GM18867 (cell line): ENCODE results near the gene ERP29.
"Not testable (repeated sequence)": the region's sequence is repeated elsewhere in the genome, so short reads cannot be mapped to it uniquely, and the experiment has no call there.

Experiments used
- ATAC-seq: cut with Tn5 transposase; IDR thresholded peaks from one replicate; pipeline ENCODE4 v1.9.1; 2021; ENCODE audit warnings: mild to moderate bottlenecking, moderate library complexity; ENCODE audit not compliant: unreplicated experiment

The ERP29 gene

GRCh38 chr12:112012775-112013600 lies at the start of gene ERP29, which contains the start of gene TMEM116:
Gene ERP29 (plus strand): TSS chr12:112013426. CDS start chr12:112013466, 40 bp downstream.
Gene TMEM116 (minus strand): TSS chr12:112013165. CDS start chr12:112005270, 7,895 bp downstream.
- ATAC-seq, result peak; percentile 71

- no peak for ATAC-seq
Observed at GRCh38 chr12:111964935-111965334, 48.3 kb upstream of the ERP29 start.

DNA sequence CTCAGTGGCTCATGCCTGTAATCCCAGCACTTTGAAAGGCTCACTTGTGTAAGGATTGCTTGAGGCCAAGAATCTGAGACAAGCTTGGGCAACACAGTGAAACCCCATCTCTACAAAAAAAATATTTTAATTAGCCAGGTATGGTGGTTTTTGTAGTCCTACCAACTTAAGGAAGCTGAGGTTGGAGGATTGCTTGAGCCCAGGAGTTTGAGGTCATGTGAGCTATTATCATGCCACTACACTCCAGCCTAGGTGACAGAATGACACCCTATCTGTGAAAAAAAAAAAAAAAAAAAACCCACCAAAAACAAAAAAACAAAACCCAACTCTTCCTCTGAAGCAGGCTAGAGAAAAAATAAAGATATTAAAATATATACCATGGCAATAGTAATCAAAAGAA lies 41.4 kb upstream of the ERP29 start:
- ATAC-seq, result no peak

- no peak for ATAC-seq
Observed at GRCh38 chr12:111975161-111975931, 37.9 kb upstream of the ERP29 start.

DNA sequence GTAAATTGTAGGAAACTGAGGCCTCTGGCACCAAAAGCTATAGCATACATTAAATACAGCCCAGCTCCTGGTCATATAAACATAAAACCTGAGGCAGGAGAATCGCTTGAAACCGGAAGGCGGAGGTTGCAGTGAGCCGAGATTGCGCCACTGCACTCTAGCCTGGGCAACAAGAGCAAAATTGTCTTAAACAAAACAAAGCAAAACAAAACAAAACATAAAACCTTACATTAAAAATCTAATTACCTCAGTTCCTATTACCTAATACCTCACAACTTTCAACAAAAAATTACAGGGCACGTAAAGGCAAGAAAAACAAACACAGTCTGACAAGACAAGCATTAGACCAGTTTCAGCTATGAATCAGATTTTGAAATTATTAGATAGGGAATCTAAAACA lies 36.9 kb upstream of the ERP29 start:
- no peak for ATAC-seq

- no peak for ATAC-seq
Observed at GRCh38 chr12:111976860-111977259, 36.4 kb upstream of the ERP29 start.

GRCh38 chr12:111978545-111978944 lies 34.7 kb upstream of the ERP29 start:
- no peak for ATAC-seq

GRCh38 chr12:111980598-111980997 lies 32.6 kb upstream of the ERP29 start:
- ATAC-seq, result no peak

DNA sequence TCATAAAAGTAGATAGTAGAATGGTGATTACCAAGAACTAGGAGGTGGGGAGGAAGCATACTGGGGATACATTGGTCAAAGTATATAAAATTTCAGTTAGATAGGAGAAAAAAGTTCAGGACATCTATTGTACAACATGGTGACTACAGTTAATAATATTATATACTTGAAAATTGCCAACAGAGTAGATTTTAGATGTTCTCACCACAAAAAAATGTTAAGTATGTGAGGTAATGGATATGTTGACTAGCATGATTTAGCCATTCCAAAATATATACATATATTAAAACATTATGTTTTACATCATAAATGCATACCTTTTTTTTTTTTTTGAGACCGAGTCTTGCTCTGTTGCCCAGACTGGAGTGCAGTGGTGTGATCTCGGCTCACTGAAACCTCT lies 31.2 kb upstream of the ERP29 start:
- ATAC-seq, result no peak

DNA sequence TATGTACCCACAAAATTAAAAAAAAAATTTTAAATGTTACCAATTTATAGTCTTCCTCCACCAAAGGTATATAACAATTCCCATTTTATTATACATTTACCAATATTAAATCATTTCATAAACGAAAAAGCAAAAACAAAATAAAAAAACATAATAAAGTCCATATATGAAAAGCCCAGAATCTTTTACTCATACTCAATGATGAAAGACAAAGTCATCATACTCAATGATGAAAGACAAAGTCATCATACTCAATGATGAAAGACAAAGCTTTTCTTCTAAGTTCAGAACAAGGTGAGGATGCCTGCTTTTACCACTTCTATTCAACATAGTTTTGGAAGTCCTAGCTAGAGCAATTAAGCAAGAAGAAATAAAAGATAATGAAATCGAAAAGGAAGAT lies 28.4 kb upstream of the ERP29 start:
- ATAC-seq, result no peak

DNA sequence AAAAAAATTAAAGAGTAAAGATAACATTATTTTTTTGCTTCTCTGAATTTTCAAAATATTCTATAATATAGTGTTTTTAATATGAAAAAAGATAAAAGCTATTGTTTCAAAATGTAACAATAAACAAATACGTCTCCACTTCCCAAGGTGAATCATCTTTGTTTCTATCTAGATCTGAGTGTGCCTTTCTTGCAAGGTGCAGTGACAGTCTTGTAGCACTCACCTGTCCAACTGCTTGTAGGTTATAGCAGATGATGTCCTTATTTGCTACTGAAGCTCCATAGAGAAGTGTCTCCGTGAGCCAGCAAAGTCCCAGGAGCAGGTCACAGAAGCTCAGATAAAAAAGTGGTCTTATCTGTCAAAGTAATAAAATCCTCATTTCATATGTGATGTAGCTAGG lies 21.7 kb upstream of the ERP29 start:
- ATAC-seq, result no peak

- no peak for ATAC-seq
Observed at GRCh38 chr12:111991946-111992345, 21.3 kb upstream of the ERP29 start.

GRCh38 chr12:111992464-111992863 lies 20.8 kb upstream of the ERP29 start:
- no peak for ATAC-seq

- no peak for ATAC-seq
Observed at GRCh38 chr12:111993292-111994150, 19.7 kb upstream of the ERP29 start.

- ATAC-seq, result not testable (repeated sequence)
Observed at GRCh38 chr12:111994211-111995111, 18.8 kb upstream of the ERP29 start.

- ATAC-seq, result no peak
Observed at GRCh38 chr12:111995782-111996480, 17.3 kb upstream of the ERP29 start.

DNA sequence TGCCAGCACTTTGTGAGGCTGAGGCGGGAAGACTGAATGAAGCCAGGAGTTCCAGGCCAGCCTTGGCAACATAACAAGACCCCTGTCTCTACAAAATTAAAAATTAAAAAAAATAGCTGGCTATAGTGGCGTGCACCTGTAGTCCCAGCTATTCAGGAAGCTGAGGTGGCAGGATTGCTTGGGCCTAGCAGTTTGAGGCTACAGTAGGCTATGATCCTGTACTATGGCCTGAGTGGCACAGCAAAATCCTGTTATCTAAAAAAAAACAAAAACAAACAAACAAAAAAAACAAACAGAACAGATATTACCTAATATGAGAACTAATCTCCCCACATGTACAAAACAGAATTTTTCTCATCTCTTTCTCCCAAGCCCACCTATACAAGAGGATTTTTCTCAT lies 15.9 kb upstream of the ERP29 start:
- ATAC-seq, result no peak

DNA sequence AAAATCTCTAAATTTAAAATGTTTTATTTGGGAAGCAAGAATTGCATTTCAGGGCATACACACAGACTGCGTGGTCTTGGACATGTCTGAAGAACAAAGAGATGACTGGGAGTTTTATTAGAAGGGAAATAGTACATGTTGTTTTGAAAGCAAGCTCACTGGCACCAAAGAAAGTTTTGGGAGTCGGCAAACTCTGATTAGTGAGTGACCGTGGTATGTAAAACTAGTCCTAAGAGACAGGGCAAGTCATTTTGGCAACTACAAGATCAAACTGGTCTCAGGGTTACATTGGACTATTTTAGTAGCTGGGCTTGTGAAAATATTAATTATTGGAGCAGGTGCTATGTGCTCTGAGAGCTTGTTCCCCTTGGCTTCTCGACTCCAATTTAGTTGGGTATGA lies 15.2 kb upstream of the ERP29 start:
- no peak for ATAC-seq

- not testable (repeated sequence) for ATAC-seq
Observed at GRCh38 chr12:111999129-111999528, 14.1 kb upstream of the ERP29 start.
